Lung microvascular endothelial cell (primary cell): ENCODE data around the gene GALNT5. TPM values are rescaled to one million over a fixed set of nuclear protein-coding genes. Genes with fewer than 3 reads are reported as not detected.
"Not testable (repeated sequence)": the region's sequence is repeated elsewhere in the genome, so short reads cannot be mapped to it uniquely, and the experiment has no call there.

Experiments
- DNase-seq, 2 donors: peaks; one replicate each; pipeline versions ENCODE4 v3.0.0 to v3.0.0-alpha.2; 2010; ENCODE audit warnings: low read depth in 2 of 2
- total RNA-seq: library from RNA; depleted of rRNA; stranded (reverse); fragments of >200 nt; gene quantifications from 2 replicates; pipeline ENCODE4 v1.2.1, GENCODE V29; 2014

The GALNT5 gene
- total RNA-seq, 1 donor from 2014 or later = under 0.01 TPM

- DNase-seq = no peak
These were observed 6.7 kb upstream of the GALNT5 start for GRCh38 chr2:157250836-157251235.

- DNase-seq = no peak
These were observed 5.6 kb upstream of the GALNT5 start for GRCh38 chr2:157251932-157252331.

- no peak for DNase-seq
These were observed 5.0 kb upstream of the GALNT5 start for GRCh38 chr2:157252529-157252928.

GRCh38 chr2:157254041-157254440, 3.5 kb upstream of the GALNT5 start:
- no peak for DNase-seq

- no peak for DNase-seq
These were observed 1.8 kb upstream of the GALNT5 start for GRCh38 chr2:157255746-157256145.

GRCh38 chr2:157256626-157257025, 879 bp upstream of the GALNT5 start:
- no peak for DNase-seq

- no peak for DNase-seq
These were observed 1.2 kb downstream of the GALNT5 start for GRCh38 chr2:157258520-157259326.

- no peak for DNase-seq
These were observed 1.9 kb downstream of the GALNT5 start for GRCh38 chr2:157259386-157259785.

- DNase-seq = no peak
These were observed 2.5 kb downstream of the GALNT5 start for GRCh38 chr2:157259960-157260359.

GRCh38 chr2:157260533-157261198, 3.2 kb downstream of the GALNT5 start:
- DNase-seq = no peak

- peak in 1 of 2 donors; percentile 7 for DNase-seq
These were observed 3.8 kb downstream of the GALNT5 start for GRCh38 chr2:157261199-157261782.

GRCh38 chr2:157262248-157262647, 4.7 kb downstream of the GALNT5 start:
- no peak for DNase-seq

- DNase-seq = no peak
These were observed 6.6 kb downstream of the GALNT5 start for GRCh38 chr2:157264099-157264498.

- DNase-seq = no peak
These were observed 8.3 kb downstream of the GALNT5 start for GRCh38 chr2:157265825-157266224.

- DNase-seq = no peak
These were observed 10.0 kb downstream of the GALNT5 start for GRCh38 chr2:157267476-157267875.

GRCh38 chr2:157269060-157269459, 11.6 kb downstream of the GALNT5 start:
- DNase-seq = no peak

- no peak for DNase-seq
These were observed 12.4 kb downstream of the GALNT5 start for GRCh38 chr2:157269922-157270321.

- no peak for DNase-seq
These were observed 14.2 kb downstream of the GALNT5 start for GRCh38 chr2:157271590-157272203.

GRCh38 chr2:157279311-157279710, 21.8 kb downstream of the GALNT5 start:
- not testable (repeated sequence) for DNase-seq

- no peak for DNase-seq
These were observed 23.8 kb downstream of the GALNT5 start for GRCh38 chr2:157281316-157281715.

GRCh38 chr2:157283468-157283867, 26.0 kb downstream of the GALNT5 start:
- no peak for DNase-seq

- DNase-seq = no peak
These were observed 29.7 kb downstream of the GALNT5 start for GRCh38 chr2:157287160-157287559.
